NCI-H1417 treated with DMSO at 0.1 percent for 48 hours (cell line): ENCODE measurements around the gene RUNDC3A.

Experiments used
- DNase-seq: peaks from one replicate; lab custom pipeline; 2025; lab: John Stamatoyannopoulos, UW

The RUNDC3A gene

DNA sequence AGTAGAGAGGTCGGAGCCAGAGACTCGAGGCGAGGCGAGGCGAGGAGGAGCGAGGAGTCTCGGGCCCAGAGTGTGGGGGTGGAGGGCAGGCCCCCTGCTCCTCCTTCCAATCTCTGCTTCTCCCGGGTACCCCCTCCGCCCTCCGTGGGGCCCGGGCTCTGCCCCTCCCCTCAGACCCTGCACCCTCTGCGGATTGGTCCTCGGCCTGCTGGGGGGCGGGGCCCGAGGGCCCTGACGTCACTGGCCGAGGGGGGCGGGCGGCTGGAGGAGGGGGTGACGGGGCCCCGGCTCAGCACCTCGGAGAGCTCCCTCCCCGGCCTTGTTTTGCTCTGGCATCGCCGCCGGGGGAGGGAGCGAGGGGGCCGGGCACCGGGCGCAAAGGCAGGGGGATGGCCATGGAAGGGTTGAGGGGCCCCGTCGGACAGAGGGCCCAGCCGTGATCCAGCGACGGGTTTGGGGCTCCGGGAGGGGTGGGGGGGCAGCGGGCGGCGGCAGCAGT lies at the start of gene RUNDC3A:
Gene RUNDC3A, plus strand, starts transcription at position 282 of the 499 bp plus-strand sequence. CDS start 232 bp downstream, outside the sequence.
- peak; percentile 70 for DNase-seq

DNA sequence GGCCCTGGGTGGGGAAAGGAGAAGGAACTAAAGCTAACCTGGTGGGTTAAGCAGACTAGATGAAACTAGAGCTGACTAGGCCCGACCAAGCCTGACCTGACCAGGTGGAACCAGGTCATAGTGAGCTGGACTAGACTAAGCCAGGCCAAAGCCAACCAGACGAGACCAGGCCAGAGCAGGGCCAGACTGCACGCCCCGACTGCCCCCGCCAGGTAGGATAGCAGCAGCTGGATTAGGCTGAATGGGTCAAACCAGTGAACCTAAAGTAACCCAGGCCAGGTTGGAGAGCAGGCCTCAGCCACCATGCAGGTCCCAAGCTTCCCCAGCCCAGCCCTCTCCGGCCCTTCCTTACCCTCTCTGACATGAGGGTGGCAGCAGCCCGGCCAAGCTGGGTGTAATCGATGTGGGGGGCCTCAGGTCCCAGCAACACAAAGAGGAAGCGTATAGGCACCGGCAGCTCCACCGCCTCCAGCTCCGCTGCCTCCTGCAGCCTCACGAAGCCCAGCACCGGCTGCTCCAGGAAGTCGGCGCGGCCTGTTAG lies 49.5 kb upstream of the RUNDC3A start:
- no peak for DNase-seq

DNA sequence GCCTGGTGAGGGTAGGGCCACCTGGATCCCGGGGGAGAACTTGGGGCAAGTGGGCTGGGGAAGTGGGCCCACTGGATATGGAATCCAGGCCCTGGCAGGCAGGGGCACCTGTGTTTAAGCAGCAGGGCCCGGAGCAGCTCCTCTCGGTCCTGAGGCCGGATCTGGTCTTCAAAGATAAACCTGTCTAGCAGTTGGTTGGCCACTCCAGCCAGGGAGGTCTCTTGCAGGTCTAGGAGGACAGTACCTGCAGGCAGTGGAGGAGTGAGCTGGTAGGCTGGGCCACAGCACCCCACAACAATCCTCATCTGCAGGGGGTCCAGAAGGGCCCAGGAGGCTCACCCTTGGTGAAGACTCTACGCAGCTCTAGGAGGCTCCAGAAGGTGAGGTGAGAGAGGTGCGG lies 48.1 kb upstream of the RUNDC3A start:
- DNase-seq, result no peak

DNA sequence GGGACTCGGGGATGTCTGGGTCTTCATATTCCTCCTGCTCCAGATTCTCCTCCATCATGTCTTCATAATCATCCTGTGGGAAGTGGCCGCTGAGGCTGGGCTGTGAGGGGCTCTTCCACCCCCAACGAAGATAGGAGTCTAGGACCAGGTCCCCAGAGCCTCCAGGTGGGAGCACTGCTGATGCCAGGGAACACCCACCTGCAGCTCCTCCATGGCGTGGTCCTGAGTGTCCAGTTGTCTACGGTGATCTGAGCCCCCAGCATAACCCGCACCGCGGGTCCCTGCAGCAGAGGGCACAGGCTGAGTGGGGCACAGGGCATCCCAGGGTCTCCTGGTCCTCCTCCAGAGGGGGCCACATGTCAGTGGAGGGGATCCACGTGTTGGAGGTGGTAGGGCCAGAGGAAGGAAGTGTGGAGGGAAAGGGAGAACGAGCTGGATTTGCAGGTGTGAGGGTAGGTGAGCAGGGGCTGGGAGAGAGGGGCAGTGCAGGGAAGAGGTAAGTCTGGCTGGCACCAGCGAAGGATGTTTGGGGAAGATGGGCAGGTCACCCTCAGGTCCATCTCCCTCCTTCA lies 45.7 kb upstream of the RUNDC3A start:
- no peak for DNase-seq

DNA sequence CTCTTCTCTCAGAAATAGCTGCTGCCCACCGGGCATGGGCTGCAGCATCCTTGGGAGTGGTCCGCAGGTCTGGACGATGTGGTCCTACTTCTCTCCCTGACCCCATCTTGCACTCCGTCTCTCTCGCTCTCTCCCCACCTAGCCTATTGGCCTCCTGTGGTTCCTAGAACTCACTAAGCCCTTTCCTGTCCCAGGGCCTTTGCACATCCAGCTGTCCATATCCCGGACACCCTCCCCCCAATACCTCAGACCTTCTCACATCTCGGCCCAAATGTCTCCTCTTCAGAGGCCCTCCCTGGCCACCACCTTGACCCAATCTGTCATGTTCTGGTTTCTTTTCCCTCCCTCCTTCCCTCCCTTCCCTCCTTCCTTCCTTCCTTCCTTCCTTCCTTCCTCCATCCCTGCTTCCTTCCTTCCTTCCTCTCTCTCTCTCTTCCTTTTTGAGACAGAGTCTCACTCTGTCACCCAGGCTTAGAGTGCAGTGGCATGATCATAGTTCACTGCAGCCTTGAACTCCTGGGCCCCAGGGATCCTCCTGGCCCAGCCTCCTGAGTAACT lies 45.0 kb upstream of the RUNDC3A start:
- no peak for DNase-seq

DNA sequence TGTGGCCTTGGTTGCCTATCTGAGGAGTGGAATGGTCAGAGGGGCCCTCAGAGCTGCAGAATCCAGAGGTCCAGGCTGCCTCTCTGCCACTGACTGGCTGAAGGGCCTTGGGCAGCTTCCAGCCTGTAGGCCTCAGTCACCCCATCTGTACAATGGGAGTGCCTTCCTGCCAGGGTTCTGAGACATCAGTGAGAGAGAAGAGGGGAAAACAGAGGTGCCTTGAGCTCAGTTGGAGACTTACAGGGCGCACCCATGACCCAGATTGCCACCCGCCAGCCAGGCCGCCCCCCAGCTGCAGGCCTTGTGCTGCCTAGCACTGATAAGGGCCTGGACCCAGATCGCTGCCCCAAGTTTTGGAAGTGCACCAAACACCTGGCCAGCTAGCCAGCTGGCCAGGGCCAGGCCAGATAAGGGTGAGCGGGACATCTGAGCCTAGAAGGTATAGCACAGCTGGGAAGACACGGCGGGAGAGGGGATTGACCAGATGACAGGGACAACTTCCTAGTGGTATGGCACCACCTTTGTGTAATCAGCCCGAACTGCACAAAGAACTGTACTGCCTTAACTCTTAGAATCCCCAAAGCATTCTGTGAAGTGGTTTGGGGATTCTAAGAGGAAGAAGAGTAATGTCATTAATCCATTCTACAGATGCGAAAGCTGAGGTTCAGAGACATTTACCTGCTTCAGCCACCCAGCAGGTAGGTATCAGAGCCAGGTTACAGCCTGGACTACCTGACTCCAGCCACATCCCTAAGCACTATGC lies 41.8 kb upstream of the RUNDC3A start:
- no peak for DNase-seq

DNA sequence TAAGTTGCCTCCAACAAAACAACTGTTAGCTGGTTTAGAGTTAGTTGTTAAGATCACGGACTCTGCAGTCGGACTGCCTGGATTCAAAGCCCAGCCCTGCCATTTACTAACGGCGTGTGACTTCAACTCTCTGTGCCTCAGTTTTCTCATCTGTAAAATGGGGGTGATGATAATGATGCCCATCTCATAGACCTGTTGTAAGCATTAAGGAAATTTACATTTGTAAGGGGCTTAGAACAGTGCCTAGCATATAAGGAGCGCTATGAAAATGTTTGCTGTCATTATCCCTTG lies 41.3 kb upstream of the RUNDC3A start:
- DNase-seq, result no peak

DNA sequence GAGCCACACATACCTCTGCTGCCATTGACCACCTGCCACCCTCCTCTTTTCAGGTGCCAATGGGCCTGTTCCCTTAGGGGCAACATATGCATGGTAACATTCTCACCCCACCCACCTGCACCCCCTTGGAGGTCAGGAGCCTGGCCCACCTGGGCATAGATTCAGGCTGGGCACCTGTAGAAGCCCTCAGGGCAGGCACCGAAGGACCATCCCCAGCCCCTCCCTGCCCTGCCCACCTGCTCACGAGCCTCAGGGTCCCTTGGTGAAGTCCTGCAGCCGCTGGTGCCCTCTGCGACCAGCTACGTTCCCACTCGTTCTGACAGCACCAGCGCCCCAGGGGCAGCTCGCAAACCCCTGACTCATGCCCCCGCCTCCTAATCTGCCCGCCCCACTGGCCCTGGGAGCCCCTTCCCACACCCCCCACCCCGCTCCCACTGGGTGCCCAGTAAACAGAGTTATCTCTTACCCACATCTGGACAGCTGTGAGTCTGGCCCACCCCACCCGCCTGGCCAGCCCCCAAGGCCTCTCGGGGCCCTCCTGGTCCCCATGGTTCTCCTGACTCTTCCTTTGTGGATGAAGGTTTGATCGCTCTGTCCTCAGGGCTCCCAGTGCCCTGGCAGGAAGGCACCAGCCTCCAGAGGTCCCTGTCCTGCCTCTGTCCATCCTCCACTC lies 40.4 kb upstream of the RUNDC3A start, which contains the start of gene SLC4A1:
Gene SLC4A1, minus strand, starts transcription at position 318 of the 673 bp plus-strand sequence. CDS start 5,269 bp downstream, outside the sequence.
- no peak for DNase-seq

DNA sequence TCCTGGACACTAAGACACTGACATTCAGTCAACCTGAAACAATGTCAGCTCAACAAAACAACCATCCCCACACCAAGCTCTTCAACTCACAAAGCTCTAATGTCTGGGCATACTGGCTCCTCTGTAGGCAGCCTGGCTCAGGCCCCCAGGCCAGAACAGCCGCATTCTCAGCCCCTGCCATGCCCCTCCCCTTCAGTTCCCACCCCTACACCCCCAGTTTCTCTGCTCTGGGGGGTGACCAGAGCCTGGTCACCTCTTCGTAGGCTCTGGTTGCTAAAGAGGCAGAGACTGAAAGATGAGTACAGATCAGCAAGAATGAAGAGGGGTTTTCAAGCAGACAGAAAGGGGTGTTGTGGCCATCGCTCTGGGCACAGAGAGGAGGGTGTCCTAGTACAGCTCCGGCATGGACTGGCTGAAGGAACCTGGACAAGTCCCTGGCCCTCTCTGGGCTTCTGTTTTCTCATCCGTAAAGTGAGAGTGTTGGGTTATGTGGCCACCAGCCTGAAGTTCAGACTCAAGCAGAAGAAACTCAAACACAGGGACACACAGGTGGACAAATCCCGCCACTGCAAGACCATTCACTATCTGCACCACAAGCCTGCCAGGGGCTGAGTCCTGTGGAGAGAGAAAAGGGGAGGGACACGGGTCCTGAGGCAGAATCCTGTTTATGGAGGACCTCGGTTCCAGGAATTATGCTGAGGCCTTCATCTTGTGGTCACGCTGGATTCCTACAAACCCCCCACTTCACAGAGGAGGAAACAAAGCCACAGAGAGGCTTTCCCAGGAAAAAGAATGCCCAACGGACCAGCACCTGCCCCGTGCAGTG lies 39.5 kb upstream of the RUNDC3A start:
- no peak for DNase-seq

DNA sequence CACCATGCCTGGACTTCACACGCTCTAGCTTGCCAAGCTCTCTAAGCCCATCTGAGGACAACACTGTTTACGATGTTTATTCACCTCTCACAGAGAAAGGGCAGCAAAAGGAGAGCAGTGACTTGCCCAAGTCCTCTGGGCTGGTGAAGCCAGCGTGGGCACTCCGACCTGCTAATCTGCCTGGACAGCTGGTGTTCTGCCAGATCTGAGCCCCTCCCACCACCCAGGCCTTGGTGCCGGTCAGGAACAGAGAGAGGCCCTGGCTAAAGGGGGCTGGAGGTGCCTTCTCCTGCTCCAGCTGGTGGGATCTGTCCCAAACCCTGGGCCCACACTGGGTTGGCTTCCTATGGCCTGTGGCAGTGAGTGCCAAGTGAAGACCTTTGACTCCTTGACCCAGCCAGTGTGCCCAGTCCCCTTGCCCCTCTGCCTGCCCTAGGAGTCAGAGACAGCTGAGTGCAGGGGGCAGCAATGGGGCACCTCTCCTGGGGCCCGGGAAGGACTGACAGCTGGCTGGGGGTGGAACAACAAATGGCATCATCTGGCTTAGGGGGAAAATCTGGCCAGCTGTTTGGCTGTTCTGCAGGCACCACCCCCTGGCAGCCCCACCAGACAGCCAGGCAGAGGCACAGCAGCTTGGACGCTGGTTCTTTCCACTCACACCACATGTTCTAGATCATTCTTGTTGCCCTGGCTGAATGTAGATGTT lies 38.7 kb upstream of the RUNDC3A start:
- DNase-seq, result no peak

DNA sequence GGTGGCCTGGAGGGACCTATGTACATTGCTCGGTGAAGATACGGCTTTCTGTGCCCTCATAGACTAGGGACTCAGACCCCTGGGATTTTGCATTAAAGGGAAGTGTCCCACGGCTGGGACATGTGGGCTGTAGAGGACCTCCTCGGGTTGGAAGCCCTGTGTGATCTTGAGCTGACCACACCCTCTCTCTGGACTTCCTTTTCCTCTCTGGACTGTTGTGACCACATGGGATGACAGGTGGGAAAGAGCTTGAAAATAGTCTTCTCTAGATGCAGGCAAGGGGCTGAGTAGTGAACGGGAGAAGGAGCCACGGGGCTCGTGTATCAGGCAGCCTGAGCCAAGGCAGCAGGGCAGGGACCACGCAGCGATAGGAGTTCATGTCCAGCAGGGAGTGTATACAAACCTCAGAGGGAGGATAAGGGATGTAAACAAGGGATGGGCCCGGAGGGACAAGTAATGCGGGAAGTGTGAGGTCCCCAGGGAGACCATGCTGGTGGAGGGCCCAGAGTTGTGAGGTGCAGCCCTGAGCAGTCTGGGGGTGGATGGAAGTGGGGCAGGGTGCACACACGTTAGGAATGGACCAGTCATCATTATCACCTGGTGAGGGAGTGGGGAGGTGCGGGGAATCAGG lies 36.0 kb upstream of the RUNDC3A start:
- no peak for DNase-seq

DNA sequence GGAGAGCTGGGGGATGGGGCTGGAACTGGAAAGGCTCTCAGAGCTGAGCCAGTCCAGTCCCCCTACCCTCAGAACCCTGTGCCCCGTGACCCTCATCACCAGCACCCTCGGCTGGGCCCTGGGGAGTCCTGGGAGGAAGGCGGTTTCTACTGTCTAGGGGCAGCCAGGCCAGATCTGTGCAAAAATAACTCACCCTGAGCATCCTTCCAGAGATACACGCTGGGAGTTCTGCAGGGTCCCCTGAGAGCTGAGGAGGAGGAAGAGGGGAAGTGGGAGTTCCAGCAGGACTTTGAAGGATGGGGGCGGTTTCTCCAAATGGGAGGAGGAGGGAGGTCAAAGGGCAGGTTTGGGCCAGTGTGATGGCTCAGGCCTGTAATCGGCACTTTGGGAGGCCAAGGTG lies 35.4 kb upstream of the RUNDC3A start:
- DNase-seq, result no peak

DNA sequence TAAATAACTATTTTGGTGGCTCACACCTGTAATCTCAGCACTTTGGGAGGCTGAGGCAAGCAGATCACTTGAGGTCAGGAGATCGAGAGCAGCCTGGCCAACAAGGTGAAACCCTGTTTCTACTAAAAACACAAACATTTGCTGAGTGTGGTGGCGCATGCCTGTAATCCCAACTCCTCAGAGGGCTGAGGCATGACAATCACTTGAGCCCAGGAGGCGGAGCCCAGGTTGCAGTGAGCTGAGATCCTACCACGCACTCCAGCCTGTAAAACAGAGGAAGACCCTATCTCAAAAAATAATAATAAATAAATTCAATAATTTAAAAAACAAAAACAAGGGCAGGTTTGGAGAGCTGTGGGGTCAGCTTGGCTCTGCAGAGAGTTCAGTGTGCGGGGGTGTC lies 34.8 kb upstream of the RUNDC3A start:
- no peak for DNase-seq

DNA sequence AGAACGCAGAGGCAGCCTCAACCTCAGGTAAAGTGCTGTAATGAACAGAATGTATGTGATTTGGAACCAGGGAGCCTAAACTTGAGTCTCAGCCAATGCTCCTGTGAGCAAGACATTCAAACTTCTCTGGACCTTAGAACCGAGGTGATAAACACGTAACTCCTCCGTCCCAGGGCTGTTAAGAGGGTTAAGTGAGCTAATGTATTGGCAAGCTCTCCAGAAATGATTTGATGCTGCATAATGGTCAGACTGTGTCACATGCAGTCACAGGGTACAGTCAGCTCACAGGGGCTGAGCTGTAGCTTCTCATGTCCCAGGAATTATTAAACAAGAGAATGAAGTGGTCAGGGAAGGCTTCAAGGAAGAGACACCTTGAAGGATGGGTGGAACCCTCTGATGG lies 30.4 kb upstream of the RUNDC3A start:
- no peak for DNase-seq

DNA sequence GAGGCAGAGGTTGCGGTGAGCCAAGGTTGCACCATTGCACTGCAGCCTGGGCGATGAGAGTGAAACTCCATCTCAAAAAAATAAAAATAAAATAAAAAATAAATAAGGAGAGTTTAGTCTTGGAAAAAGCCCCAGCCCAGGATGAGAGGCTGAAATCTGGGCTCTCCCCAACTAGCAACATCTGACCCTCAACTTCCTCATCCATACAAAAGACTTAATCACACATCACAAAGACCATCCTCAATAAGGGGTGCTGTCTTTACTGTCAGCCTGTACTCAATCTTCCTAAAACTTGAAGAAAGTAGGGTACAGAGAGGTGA lies 29.1 kb upstream of the RUNDC3A start:
- DNase-seq, result no peak

DNA sequence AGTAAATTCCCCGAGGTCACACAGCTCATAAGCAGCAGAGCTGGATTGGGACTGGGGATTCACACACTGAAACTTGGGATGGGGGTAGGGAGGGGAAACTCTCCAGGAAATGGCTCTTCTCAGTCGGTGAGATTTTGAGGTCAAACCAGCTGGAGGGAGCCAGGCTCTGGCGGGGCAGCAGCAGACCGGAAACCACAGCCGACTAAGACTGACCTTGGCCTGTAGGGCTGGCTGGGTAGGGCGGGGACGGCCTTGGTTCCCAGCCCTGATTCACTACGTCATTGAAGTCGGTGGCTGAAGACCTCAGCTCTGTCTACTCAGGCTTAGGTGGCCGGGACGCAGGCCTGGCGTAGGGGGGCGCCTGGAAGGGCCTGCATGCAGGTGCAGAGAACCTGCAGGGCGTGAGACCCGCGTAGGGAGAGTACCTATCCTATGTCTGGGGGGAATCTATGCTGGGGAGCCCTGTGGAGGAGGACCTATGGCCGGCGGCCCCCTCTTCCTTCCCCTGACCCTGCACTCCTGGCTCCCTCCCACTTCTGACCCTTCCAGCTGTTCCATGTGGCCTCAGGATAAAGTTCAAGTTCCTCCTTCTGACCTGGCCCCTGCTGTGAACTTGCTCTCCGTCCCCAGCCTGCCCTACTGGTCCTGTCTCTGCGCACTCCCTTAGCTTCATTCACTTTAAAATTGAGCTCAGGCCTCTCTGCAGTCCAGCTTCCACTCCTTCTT lies 28.6 kb upstream of the RUNDC3A start:
- DNase-seq, result no peak

DNA sequence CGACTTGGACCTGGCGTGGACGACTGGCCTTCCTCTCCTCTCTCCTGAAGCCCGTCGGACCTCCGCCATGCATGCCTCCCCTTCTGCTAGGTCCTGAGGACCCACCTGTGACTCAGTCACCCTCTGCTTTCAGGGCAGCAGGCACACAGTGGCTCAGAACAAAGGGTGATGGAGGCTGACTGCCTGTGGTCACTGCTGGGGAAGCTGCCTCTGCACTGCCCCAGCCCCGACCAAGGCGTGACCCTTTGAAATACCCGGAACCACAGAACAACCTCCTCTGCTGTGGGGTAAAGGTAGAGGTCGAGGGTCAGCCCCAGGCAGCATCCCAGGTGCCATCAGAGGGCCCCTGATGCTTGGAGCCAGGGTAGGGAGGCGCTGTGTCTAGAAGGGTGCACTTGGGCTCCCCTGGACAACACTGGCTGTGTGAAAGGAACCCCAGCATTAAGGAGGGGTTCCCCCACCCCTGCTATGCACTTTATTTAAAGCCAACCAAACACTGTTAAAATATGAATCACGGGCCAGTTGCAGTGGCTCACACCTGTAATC lies 27.9 kb upstream of the RUNDC3A start:
- DNase-seq, result no peak

DNA sequence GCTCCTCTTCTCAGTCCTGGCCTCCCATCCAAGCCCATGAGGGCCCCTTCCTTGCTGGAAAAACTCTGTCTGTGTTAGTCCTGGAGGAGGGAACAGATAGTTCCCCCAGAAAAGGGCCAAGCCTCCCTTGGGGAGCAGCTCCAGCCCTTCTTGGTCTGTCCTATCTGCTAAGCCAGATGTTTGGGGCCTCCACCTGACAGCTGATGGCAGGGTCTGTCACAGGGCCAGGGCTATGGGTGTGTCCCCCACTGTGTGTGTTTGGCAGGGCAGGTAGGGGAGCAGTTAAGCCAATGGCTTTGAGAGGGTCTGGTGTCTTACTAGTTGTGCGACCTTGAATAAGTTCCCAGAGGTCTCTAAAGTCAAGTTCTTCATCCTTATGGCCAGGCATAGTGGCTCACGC lies 26.8 kb upstream of the RUNDC3A start:
- DNase-seq, result no peak

DNA sequence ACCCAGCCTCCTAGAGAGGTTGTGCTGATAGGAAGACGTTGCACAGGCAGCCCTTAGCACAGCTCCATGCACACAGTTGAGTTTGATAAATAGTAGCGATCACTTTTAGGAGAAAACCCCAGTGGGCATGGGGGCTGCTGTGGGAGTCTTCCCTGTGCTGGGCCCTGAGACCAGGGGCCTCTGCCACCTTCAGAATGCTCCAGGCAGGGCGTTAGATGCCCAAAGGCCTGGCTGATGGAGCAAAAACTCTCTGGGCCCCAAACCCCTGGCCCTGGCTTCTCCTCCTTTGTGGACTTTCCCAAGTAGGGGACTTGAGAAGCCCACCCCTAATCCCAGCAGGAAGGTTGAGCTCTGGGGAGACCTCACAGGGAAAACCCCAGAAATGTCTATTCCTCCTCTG lies 26.1 kb upstream of the RUNDC3A start:
- no peak for DNase-seq
